Measurements from ENCODE around the gene KCNG2. TPM values are rescaled to one million over a fixed set of nuclear protein-coding genes. Genes with fewer than 3 reads are reported as not detected.

KCNG2 gene
- total and polyA plus RNA-seq, 2 of the 8 experiments (the other 6 are each of a cell fraction or from before 2014, with no cell fraction given) = 0.19 to 0.74 TPM

GRCh38 chr18:79944746-79945117 lies 147.0 kb downstream of the KCNG2 start (continued):
- TF ChIP-seq HDAC2 (IDR thresholded peaks at IDR 0.05; ENCODE audit: borderline replicate concordance in 1 of 2, low read depth in 2 of 2, low read length in 2 of 2) = no peak
- no peak for TF ChIP-seq SIRT6 (IDR thresholded peaks at IDR 0.05; ENCODE audit: low read length)
- no peak for TF ChIP-seq RNF2 (IDR thresholded peaks at IDR 0.05; ENCODE audit: borderline replicate concordance, low read depth, low read length, missing control alignments, poor library complexity, severe bottlenecking)
- TF ChIP-seq CTBP2 (IDR thresholded peaks at IDR 0.05; ENCODE audit: borderline replicate concordance, insufficient read depth, insufficient read length, low read length) = no peak

Data from H1 (cell line).